GOT3 (cell line): Measurements from ENCODE around the gene AGA.
A peak's percentile ranks its signal among the peaks of the same experiment; 100 is the strongest.

Experiments
- DNase-seq: peaks from one replicate; lab custom pipeline; 2025; ENCODE audit warnings: mixed read lengths; lab: John Stamatoyannopoulos, UW

The AGA gene

GRCh38 chr4:177441803-177442622 is at the start of gene AGA:
TSS of gene AGA (minus strand) at chr4:177442437. CDS start at chr4:177442375, 62 bp downstream.
- DNase-seq, result peak; percentile 51

GRCh38 chr4:177492022-177492421 is 49.8 kb upstream of the AGA start:
- DNase-seq, result no peak

- no peak for DNase-seq
These were observed 48.5 kb upstream of the AGA start for GRCh38 chr4:177490769-177491168.

- no peak for DNase-seq
These were observed 47.4 kb upstream of the AGA start for GRCh38 chr4:177489471-177490246.

- no peak for DNase-seq
These were observed 45.7 kb upstream of the AGA start for GRCh38 chr4:177487977-177488376.

- DNase-seq, result no peak
These were observed 43.3 kb upstream of the AGA start for GRCh38 chr4:177485528-177485927.

GRCh38 chr4:177484613-177485021 is 42.4 kb upstream of the AGA start:
- no peak for DNase-seq

- DNase-seq, result no peak
These were observed 41.5 kb upstream of the AGA start for GRCh38 chr4:177483760-177484159.

- no peak for DNase-seq
These were observed 41.0 kb upstream of the AGA start for GRCh38 chr4:177483271-177483670.

- no peak for DNase-seq
These were observed 40.1 kb upstream of the AGA start for GRCh38 chr4:177482367-177482766.

GRCh38 chr4:177480795-177481194 is 38.6 kb upstream of the AGA start:
- DNase-seq, result no peak

- no peak for DNase-seq
These were observed 36.8 kb upstream of the AGA start for GRCh38 chr4:177479063-177479462.

- DNase-seq, result no peak
These were observed 36.3 kb upstream of the AGA start for GRCh38 chr4:177478496-177478895.

GRCh38 chr4:177473991-177474390 is 31.8 kb upstream of the AGA start:
- DNase-seq, result no peak

GRCh38 chr4:177464026-177464425 is 21.8 kb upstream of the AGA start:
- DNase-seq, result no peak

GRCh38 chr4:177461606-177462005 is 19.4 kb upstream of the AGA start:
- DNase-seq, result no peak

- no peak for DNase-seq
These were observed 18.2 kb upstream of the AGA start for GRCh38 chr4:177460460-177460859.

GRCh38 chr4:177455561-177455970 is 13.3 kb upstream of the AGA start:
- DNase-seq, result no peak

- DNase-seq, result no peak
These were observed 10.9 kb upstream of the AGA start for GRCh38 chr4:177453116-177453515.

GRCh38 chr4:177451108-177451500 is 8.9 kb upstream of the AGA start:
- no peak for DNase-seq

- DNase-seq, result no peak
These were observed 8.3 kb upstream of the AGA start for GRCh38 chr4:177450426-177451107.

GRCh38 chr4:177448850-177449249 is 6.6 kb upstream of the AGA start:
- no peak for DNase-seq
